Common myeloid progenitor, CD34-positive (primary cell): ENCODE measurements around the gene FCN3.

Experiments
- CTCF ChIA-PET: fragments of 350-600 bp; sonication (Branson Sonifier 250); formaldehyde crosslinking; loops from one replicate; lab custom pipeline; 2021; ENCODE audit warnings: antibody characterized with exemption; lab: Charles Lee
- POLR2A ChIA-PET: fragments of 350-600 bp; sonication (Branson Sonifier 250); formaldehyde crosslinking; loops from one replicate; lab custom pipeline; 2021; ENCODE audit warnings: antibody characterized with exemption; lab: Charles Lee
- DNase-seq, 3 donors: peaks; one replicate each; pipeline versions ENCODE4 v3.0.0 to v3.0.0-alpha.2; 2013
- H3K27ac ChIP-seq, 2 experiments: 1 replicate in 1 of 2; 2 replicates in 1 of 2; pipeline ENCODE4 v1.7.0; 2013; ENCODE audit warnings: inconsistent platforms in 2 of 2, low read length in 2 of 2, mild to moderate bottlenecking in 2 of 2, low read depth in 1 of 2, moderate library complexity in 1 of 2; ENCODE audit not compliant: severe bottlenecking in 2 of 2, insufficient read depth in 1 of 2, poor library complexity in 1 of 2
- H3K27me3 ChIP-seq, 5 experiments: replicated peaks in 2 of 5; 1 replicate in 3 of 5; 2 replicates in 2 of 5; pipeline versions ENCODE4 v1.6.1 to v1.7.0; 2013; ENCODE audit warnings: low read length in 4 of 5, mild to moderate bottlenecking in 2 of 5, moderate library complexity in 2 of 5, inconsistent platforms in 1 of 5; ENCODE audit not compliant: insufficient read depth in 5 of 5, control insufficient read depth in 4 of 5
- H3K36me3 ChIP-seq, 4 experiments: 1 replicate in 2 of 4; 2 replicates in 2 of 4; pipeline versions ENCODE4 v1.6.1 to v1.7.0; 2013; ENCODE audit warnings: low read length in 3 of 4, control low read depth in 1 of 4, mild to moderate bottlenecking in 1 of 4; ENCODE audit not compliant: control insufficient read depth in 4 of 4, insufficient read depth in 4 of 4
- H3K4me1 ChIP-seq, 4 experiments: 1 replicate in 3 of 4; 2 replicates in 1 of 4; pipeline versions ENCODE4 v1.6.1 to v1.7.1; 2013; ENCODE audit warnings: low read length in 3 of 4, mild to moderate bottlenecking in 3 of 4, control low read depth in 1 of 4, inconsistent platforms in 1 of 4, moderate library complexity in 1 of 4; ENCODE audit not compliant: control insufficient read depth in 4 of 4, insufficient read depth in 4 of 4; ENCODE audit errors: control extremely low read depth in 1 of 4
- H3K4me3 ChIP-seq, 7 experiments: 1 replicate in 4 of 7; 2 replicates in 3 of 7; pipeline versions ENCODE4 v1.5.1 to v1.7.0; 2013; ENCODE audit warnings: mild to moderate bottlenecking in 7 of 7, low read length in 6 of 7, moderate library complexity in 6 of 7, inconsistent platforms in 2 of 7, low read depth in 2 of 7, control low read depth in 1 of 7; ENCODE audit not compliant: insufficient read depth in 4 of 7, control insufficient read depth in 1 of 7; ENCODE audit errors: extremely low read depth in 1 of 7
- H3K9me3 ChIP-seq, 5 experiments: 1 replicate in 4 of 5; 2 replicates in 1 of 5; pipeline versions ENCODE4 v1.6.1 to v1.7.1; 2013; ENCODE audit warnings: low read length in 4 of 5, mild to moderate bottlenecking in 2 of 5, inconsistent platforms in 1 of 5, low read depth in 1 of 5, moderate library complexity in 1 of 5; ENCODE audit not compliant: control insufficient read depth in 4 of 5, insufficient read depth in 2 of 5; ENCODE audit errors: control extremely low read depth in 1 of 5
- WGBS: methylation state at CpG from one replicate; pipeline ENCODE4 v1.1.5; 2013; ENCODE audit not compliant: insufficient coverage; 5-methylcytosine and 5-hydroxymethylcytosine counted together

Gene FCN3

GRCh38 chr1:27364696-27365371 lies 9.8 kb downstream of the FCN3 start:
- peaks cover 9 to 59% (median 48%) of the 10 kb centered on the region in 4 experiments for H3K4me1 ChIP-seq
- no peaks in the 10 kb centered on the region for H3K9me3 ChIP-seq
- CTCF ChIA-PET: interaction anchor here (0.7 to 8.0 kb wide), 11 partner anchors 7 to 298 kb away, joined by 3 to 80 read pairs (median 5); partner anchors contain the start of genes CD164L2 and SYTL1
- POLR2A ChIA-PET: interaction anchor here (0.6 to 1.4 kb wide), 2 partner anchors 8 to 194 kb away, joined by 3 to 5 read pairs; no protein-coding TSS in a partner anchor
- 83% methylated on average over 6 of the region's 11 CpGs for WGBS
- peak overlapping the region in 6 of 7 experiments; percentile 35 to 83 (median 68) for H3K4me3 ChIP-seq
- no peak for DNase-seq
- no peaks in the 10 kb centered on the region for H3K27me3 ChIP-seq
- H3K27ac ChIP-seq: no peak overlapping the region
- peaks cover 0 to 11% (median 1%) of the 10 kb centered on the region in 4 experiments for H3K36me3 ChIP-seq

GRCh38 chr1:27363766-27364695 lies 10.6 kb downstream of the FCN3 start:
- Histone ChIP-seq H3K4me3 (no peak overlapping the region), H3K36me3 (peaks cover 0 to 12% (median 1%) of the 10 kb centered on the region in 4 experiments), H3K27me3 (no peaks in the 10 kb centered on the region), H3K4me1 (peaks cover 6 to 57% (median 42%) of the 10 kb centered on the region in 4 experiments), H3K9me3 (no peaks in the 10 kb centered on the region), H3K27ac (no peak overlapping the region)
- POLR2A ChIA-PET: no interaction called here
- DNase-seq: no peak
- 97% methylated on average over 15 of the region's 26 CpGs for WGBS
- CTCF ChIA-PET: interaction anchor here (1.1 to 8.0 kb wide), 5 partner anchors 7 to 36 kb away, joined by 3 to 80 read pairs (median 7); no protein-coding TSS in a partner anchor

GRCh38 chr1:27361553-27361952 lies 13.1 kb downstream of the FCN3 start:
- H3K4me3 ChIP-seq: no peak overlapping the region
- H3K27me3 ChIP-seq: no peaks in the 10 kb centered on the region
- ChIA-PET CTCF (interaction anchor here (0.6 to 10.3 kb wide), 13 partner anchors 15 to 317 kb away, joined by 3 to 102 read pairs (median 3); partner anchors contain the start of gene SYTL1), POLR2A (no interaction called here)
- no peak for DNase-seq
- no peaks in the 10 kb centered on the region for H3K9me3 ChIP-seq
- no peak overlapping the region for H3K27ac ChIP-seq
- 97% methylated on average over 8 of the region's 8 CpGs for WGBS
- peaks cover 3 to 48% (median 32%) of the 10 kb centered on the region in 4 experiments for H3K4me1 ChIP-seq
- peaks cover 0 to 18% (median 1%) of the 10 kb centered on the region in 4 experiments for H3K36me3 ChIP-seq

GRCh38 chr1:27361044-27361402 lies 13.6 kb downstream of the FCN3 start:
- H3K36me3 ChIP-seq: peaks cover 0 to 22% (median 1%) of the 10 kb centered on the region in 4 experiments
- no peak overlapping the region for H3K27ac ChIP-seq
- POLR2A ChIA-PET: no interaction called here
- H3K9me3 ChIP-seq: no peaks in the 10 kb centered on the region
- H3K4me3 ChIP-seq: peak overlapping the region in 3 of 7 experiments; percentile 34 to 74 (median 67)
- peak in 2 of 3 donors; percentile 30 to 39 for DNase-seq
- H3K27me3 ChIP-seq: no peaks in the 10 kb centered on the region
- CTCF ChIA-PET: interaction anchor here (1.5 to 10.3 kb wide), 4 partner anchors 17 to 34 kb away, joined by 3 to 102 read pairs (median 11); partner anchors contain the start of gene SYTL1
- peaks cover 3 to 48% (median 29%) of the 10 kb centered on the region in 4 experiments for H3K4me1 ChIP-seq
- WGBS: 43% methylated on average over 15 of the region's 21 CpGs

GRCh38 chr1:27360159-27361043 lies 14.2 kb downstream of the FCN3 start:
- ChIA-PET POLR2A (no interaction called here), CTCF (interaction anchor here (1.0 to 10.3 kb wide), 7 partner anchors 8 to 38 kb away, joined by 3 to 102 read pairs (median 12); partner anchors contain the start of genes MAP3K6 and SYTL1)
- H3K27me3 ChIP-seq: no peaks in the 10 kb centered on the region
- peaks cover 3 to 44% (median 28%) of the 10 kb centered on the region in 4 experiments for H3K4me1 ChIP-seq
- peak in 2 of 3 donors; percentile 42 to 54 for DNase-seq
- H3K4me3 ChIP-seq: peak overlapping the region in 6 of 7 experiments; percentile 16 to 74 (median 58)
- no peak overlapping the region for H3K27ac ChIP-seq
- H3K36me3 ChIP-seq: peaks cover 0 to 26% (median 2%) of the 10 kb centered on the region in 4 experiments
- no peaks in the 10 kb centered on the region for H3K9me3 ChIP-seq
- WGBS: 10% methylated on average over 52 of the region's 71 CpGs

GRCh38 chr1:27359822-27360158 lies 14.8 kb downstream of the FCN3 start:
- Histone ChIP-seq H3K27ac (no peak overlapping the region), H3K9me3 (no peaks in the 10 kb centered on the region), H3K27me3 (no peaks in the 10 kb centered on the region), H3K4me3 (peak overlapping the region in 5 of 7 experiments; percentile 31 to 74 (median 63)), H3K4me1 (peaks cover 0 to 39% (median 22%) of the 10 kb centered on the region in 4 experiments), H3K36me3 (peaks cover 0 to 29% (median 3%) of the 10 kb centered on the region in 4 experiments)
- 66% methylated on average over 7 of the region's 9 CpGs for WGBS
- POLR2A ChIA-PET: no interaction called here
- peak in 1 of 3 donors; percentile 13 for DNase-seq
- CTCF ChIA-PET: interaction anchor here (1.0 to 10.3 kb wide), 7 partner anchors 8 to 38 kb away, joined by 3 to 102 read pairs (median 21); partner anchors contain the start of genes MAP3K6 and SYTL1
